Stimulated activated CD8-positive, alpha-beta memory T cell treated with anti-CD3 and anti-CD28 coated beads, Interleukin-15, amount 100 ng/mL, for 48 hours (primary cell): ENCODE results near the gene MGARP.
"Not testable (repeated sequence)": the region's sequence is repeated elsewhere in the genome, so short reads cannot be mapped to it uniquely, and the experiment has no call there.

Source experiments
- DNase-seq, 2 donors: peaks; one replicate each; pipeline ENCODE4 v3.0.0-alpha.2; 2020; ENCODE audit warnings: low read depth in 2 of 2

The MGARP gene

DNA sequence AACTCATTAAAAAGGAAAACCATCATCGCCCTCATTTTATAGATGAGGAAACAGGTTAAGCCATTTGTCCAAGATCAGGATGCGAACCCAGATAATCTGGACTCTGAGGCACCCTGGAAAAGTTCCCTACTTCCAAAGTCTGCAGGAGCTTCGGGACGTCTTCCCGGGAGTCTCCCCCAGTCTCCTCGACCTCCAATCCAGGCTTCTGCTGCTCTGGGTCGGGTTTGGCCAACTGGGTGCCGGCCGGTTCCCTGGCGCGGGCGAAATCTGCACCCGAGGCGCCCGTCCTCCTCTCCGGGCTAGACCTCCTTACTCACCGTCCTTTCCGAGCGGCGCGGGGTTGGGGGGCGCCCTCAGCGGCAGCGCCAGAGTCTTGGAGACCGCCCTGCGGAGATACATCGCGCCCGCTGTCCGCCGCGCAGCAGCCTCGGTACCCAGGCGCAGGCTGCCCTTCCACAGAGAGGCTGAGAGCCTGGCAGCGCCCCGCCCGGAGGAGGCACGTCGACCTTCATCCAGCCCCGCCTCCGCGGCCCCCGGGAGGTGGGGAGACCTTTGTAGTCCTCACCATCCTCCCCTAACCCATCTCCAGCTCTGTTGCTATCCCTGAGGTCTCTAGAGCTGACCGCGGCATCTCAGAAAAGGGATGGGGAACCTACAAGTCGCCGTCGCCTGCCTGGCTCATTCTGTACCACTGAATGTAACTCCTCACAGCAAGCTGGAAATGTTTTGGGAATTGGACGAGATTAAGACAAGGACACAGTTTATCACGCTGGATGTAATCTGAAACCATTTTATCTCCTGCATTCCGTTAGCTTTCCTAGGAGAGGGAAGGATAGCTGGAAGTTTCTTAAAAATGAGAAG is at the start of gene MGARP:
Gene MGARP (minus strand): TSS at position 466 of the 861 bp plus-strand sequence. CDS start 67 bp downstream, at position 399.
- no peak for DNase-seq

DNA sequence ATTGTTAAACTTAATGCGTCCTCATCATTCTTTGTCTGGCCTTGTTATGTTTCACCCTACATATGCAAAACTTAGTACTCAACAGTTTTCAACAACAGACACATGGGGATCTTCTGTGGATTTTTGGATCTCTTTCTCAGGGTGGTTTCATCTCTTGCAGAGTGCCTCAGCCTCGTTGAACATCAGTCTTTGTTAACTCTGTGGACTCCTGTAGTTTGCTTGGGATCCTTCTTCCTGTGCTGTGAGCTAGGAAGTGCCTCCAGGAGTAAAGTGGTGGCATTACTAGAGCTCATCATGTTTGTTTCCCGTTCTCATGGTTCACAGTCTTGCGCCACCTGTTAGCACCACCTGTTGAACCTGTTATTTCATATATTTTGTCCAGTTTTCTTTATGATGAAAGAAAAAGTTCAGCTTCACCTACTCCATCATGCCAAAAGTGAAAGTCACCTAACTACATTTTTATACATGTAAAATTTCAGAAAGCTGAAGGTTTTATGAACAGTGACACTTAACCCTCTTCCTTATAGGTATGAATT is 49.7 kb upstream of the MGARP start:
- no peak for DNase-seq

DNA sequence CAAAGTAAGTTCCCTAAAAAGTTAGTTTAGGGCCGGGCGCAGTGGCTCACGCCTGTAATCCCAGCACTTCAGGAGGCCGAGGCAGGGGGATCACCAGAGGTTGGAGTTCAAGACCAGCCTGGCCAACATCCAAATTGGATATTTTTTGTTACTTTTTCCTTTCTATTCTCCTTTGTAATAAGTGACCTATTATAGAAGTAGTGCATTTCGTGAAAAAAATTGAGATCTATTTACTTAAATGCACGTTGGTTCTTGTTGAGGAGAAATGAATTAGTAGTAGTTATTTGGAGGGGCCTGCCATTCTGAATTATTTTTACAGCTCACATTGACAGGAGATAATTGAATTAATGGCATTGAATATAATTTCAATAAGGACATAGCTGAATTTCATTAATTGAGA is 44.6 kb upstream of the MGARP start:
- DNase-seq, result no peak

- not testable (repeated sequence) for DNase-seq
Measured at GRCh38 chr4:139322541-139322940, 42.5 kb upstream of the MGARP start.

- not testable (repeated sequence) for DNase-seq
Measured at GRCh38 chr4:139322070-139322469, 42.0 kb upstream of the MGARP start.

DNA sequence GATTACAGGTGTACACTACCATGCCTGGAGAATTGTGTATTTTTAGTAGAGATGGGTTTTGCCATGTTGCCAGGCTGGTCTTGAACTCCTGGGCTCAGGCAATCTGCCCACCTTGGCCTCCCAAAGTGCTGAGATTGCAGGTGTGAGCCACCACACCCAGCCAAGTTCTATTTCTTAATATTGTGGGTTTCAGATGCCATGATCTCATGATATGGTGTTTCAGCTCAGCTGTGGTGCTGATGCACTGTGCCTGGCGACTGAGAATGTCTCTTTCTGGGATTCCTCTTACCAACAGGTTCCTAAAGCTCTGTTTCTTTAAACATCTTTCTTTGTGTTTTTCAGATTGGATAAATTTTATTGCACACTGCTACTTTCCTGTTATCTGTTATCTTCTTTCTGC is 39.5 kb upstream of the MGARP start:
- no peak for DNase-seq

DNA sequence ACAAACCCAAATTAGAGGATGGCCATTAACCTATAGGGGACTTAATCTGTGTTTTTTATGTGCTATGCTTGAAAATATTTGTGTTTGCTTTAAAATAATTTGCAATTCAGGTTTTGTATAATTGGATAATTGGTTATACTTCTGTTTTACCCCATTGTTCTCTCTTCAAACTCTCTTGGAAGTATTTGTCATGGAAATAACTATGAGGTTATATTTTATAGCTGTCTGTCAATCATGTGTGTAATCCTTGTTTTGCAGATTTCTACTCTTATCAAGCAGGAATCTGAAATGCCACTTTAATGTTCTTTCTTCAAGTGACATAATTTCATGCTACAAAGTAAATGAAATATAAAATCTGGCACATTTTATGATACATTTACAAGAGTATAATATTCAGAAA is 37.6 kb upstream of the MGARP start:
- DNase-seq, result no peak

GRCh38 chr4:139316733-139317132 is 36.7 kb upstream of the MGARP start:
- DNase-seq, result no peak

DNA sequence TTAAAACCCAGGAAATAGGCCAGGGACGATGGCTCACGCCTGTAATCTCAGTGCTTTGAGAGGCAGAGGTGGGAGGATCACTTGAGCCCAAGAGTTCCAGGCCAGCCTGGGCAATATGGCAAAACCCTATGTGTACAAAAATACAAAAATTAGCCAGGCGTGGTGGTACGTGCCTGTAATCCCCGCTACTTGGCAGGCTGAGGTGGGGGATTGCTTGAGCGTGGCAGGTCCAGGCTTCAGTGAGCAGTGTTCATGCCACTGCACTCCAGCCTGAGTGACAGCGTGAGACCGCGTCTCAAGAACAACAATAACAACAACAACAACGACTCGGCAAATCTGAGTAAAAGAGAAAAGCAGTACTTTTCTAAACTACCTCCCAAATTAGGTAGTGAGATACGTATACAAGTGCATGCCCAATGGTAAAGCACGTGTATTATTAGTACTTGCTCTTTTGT is 35.2 kb upstream of the MGARP start:
- DNase-seq, result no peak

DNA sequence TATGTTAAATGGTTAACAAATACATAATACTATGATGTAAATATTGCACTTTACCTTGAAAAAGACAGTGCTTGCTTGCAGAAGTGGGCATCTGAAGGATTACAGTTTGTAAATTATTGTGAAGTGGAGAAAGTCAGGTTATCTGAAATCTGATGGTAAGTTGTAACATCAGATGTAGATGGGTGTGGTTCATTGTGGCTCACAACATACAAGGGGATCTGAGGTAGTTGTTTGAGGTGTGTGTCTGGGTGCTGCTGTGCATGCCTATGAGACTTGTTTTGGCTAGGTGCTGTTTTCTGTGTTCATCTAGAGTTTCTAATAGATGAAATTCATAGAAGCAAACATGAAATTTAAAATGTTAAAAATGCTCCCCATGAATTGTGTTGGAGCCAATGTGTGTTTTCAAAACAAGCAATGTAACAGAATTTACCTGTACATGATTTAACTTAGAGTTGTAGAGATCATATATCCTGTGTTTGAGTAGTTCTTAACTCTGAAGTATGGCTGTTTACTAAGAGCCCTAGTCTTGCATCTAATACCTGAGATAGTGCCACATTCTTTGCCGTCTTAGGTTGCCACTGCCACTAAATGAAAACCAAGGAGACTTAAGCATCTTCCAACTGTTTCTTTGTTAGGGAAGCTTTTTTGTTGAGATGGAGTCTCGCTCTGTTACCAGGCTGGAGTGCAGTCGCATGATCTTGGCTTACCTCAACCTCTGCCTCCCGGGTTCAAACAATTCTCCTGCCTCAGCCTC is 34.2 kb upstream of the MGARP start:
- DNase-seq, result no peak

DNA sequence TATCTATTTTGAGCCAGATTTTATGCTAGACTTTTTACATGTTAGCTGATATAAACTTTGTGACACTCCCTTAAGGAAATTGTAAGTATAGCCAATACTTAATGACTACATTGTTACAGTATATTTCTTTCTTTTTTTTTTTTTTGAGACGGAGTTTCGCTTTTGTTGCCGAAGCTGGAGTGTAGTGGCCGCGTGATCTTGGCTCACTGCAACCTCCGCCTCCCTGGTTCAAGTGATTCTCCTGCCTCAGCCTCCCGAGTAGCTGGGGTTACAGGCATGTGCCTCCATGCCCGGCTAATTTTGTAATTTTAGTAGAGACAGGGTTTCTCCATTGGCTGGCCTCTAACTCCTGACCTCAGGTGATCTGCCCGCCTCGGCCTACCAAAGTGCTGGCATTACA is 33.4 kb upstream of the MGARP start:
- DNase-seq, result not testable (repeated sequence)

DNA sequence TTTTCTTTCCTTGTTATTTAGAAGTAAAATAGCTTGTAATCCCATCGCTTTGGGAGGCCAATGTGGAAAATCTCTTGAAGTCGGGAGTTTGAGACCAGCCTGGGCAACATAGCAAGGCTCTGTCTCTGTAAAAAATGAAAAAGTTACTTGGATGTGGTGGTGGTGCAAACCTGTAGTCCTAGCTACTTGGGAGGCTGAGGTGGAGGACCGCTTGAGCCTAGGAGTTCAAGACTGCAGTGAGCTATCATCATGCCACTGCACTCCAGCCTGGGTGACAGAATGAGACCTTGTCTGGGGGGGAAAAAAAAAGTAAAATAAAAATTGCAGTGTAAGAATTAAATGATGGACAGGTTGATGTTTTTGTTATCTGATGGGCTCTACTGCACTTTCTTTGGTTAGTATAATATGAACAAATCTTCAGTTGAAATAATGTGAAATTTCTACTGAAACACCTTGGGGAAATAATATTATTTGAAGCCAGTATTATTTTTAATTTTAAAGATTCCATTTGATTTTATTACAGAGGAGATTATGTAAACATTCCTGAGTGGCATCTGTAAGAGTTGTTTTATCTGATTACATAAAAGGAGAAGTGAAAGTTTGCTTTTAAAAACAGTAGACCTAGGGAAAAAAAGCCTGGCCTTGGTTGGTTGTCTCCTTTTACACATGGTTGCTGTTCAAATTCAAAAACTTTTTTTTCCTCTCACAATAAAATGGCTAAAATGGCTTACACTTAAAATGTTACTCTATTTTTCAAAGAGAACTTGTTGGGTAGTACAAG is 32.7 kb upstream of the MGARP start:
- no peak for DNase-seq

DNA sequence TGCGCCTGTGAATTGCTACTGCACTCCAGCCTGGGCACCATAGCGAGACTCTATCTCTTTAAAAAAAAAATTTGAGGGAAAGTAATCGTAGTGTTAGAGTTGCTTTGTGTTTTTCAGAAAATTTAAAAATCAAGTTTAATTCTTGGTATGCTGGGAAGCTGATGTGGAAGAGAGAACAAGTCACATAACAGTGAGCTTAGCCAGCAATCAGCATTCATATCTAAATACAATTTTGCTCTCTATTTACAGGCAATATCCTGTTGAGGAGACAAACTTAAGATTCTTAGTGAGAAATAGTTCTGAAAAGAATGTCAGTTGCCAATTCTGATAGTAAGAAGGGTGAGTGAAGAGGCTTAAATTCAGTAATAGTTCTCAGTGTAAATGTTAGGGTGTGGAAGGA is 31.9 kb upstream of the MGARP start:
- no peak for DNase-seq

- no peak for DNase-seq
Measured at GRCh38 chr4:139304920-139305319, 24.9 kb upstream of the MGARP start.

- DNase-seq, result peak in 1 of 2 donors; percentile 49
Measured at GRCh38 chr4:139301821-139302611, 22.0 kb upstream of the MGARP start, which contains the start of gene NDUFC1. TSS of gene NDUFC1 (minus strand) at chr4:139302477. CDS start at chr4:139295798, 6,679 bp downstream.

GRCh38 chr4:139301113-139301820 is 21.2 kb upstream of the MGARP start, which contains the start of gene NAA15:
TSS of gene NAA15 (plus strand) at chr4:139301505. CDS start at chr4:139301778, 273 bp downstream.
- DNase-seq, result peak; percentile 96 to 97

DNA sequence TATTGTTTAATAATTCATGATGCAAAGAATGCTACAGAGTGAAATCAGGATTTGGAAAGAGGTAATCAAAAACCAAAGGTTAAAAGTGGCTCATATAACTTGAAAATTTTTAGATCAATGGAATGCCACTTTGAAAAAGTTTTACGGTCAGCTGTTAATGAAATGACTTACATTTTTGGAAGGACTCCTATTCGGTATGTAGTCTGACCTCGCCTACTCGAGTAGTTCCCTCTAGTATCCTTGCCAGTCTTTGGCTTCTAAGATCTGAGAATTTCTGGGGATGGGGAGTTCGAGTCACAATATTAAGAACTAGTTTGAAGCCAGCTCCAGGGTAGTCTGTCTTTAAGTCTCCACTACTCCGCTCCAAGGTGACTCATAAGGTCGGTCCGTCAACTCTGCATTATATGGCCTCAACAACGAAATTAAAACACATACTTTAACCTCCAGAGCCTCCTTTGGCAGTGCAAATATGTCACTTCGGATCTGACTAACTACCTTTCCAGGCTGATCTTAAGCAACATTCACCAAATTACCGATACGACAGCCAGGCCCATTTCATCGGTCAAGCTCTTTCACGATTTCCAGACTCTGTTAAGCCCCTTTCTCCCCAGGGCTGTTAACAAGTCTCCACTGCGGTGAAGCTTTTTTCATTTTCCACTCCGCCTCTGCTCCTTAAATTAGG is 20.5 kb upstream of the MGARP start:
- no peak for DNase-seq

GRCh38 chr4:139299536-139299935 is 19.5 kb upstream of the MGARP start:
- DNase-seq, result no peak

- DNase-seq, result no peak
Measured at GRCh38 chr4:139297001-139297410, 17.0 kb upstream of the MGARP start.

GRCh38 chr4:139295942-139296299 is 15.9 kb upstream of the MGARP start:
- DNase-seq, result no peak
